Endothelial cell of umbilical vein (primary cell): Measurements from ENCODE around the gene PRRT4. TPM values are rescaled to one million over a fixed set of nuclear protein-coding genes. Genes with fewer than 3 reads are reported as not detected.
A peak's percentile ranks its signal among the peaks of the same experiment; 100 is the strongest.

Source experiments
- BruUV-seq: library from RNA; stranded (reverse); fragments of 400-500 nt; replicated peaks from 2 replicates; lab custom pipeline; 2021; lab: Mats Ljungman, UMichigan
- CTCF ChIA-PET: fragments of 300-600, 350-600 bp; sonication (Branson Sonifier 250); formaldehyde crosslinking; loops from one replicate; lab custom pipeline; 2021; ENCODE audit warnings: antibody characterized with exemption, inconsistent platforms; lab: Charles Lee
- POLR2A ChIA-PET: fragments of 300-600, 350-600 bp; sonication (Branson Sonifier 250); formaldehyde crosslinking; loops from one replicate; lab custom pipeline; 2021; ENCODE audit warnings: antibody characterized with exemption, inconsistent platforms; lab: Charles Lee
- DNase-seq: peaks from one replicate; pipeline ENCODE4 v3.0.0-alpha.2; 2011; ENCODE audit warnings: low read depth, low spot score
- FAIRE-seq: peaks from 2 replicates; lab custom pipeline; 2011; peaks lifted over from hg19 to GRCh38; lab: Jason Lieb, UNC
- H2AFZ ChIP-seq: 2 replicates; pipeline ENCODE4 v1.6.0; 2012; ENCODE audit warnings: low read depth, low read length, control low read depth, inconsistent platforms
- H3K27ac ChIP-seq: 2 replicates; pipeline ENCODE4 v1.5.1; 2011; ENCODE audit warnings: low read depth, mild to moderate bottlenecking, control low read depth, low read length, moderate library complexity; ENCODE audit not compliant: insufficient read depth
- H3K27me3 ChIP-seq, 2 experiments: 2 replicates each; pipeline versions ENCODE4 v1.6.0 to v1.6.1; 2011; ENCODE audit warnings: low read length in 2 of 2, mixed read lengths in 1 of 2; ENCODE audit not compliant: control insufficient read depth in 2 of 2, insufficient read depth in 2 of 2
- H3K36me3 ChIP-seq, 2 experiments: 2 replicates in 1 of 2; 3 replicates in 1 of 2; pipeline ENCODE4 v1.5.1; 2011; ENCODE audit warnings: low read length in 2 of 2, mild to moderate bottlenecking in 1 of 2, moderate library complexity in 1 of 2; ENCODE audit not compliant: control insufficient read depth in 2 of 2, insufficient read depth in 2 of 2; ENCODE audit errors: extremely low read depth in 1 of 2
- H3K4me1 ChIP-seq: 3 replicates; pipeline ENCODE4 v1.5.1; 2011; ENCODE audit warnings: mild to moderate bottlenecking, low read length; ENCODE audit not compliant: control insufficient read depth, insufficient read depth; ENCODE audit errors: extremely low read depth
- H3K4me2 ChIP-seq: 2 replicates; pipeline ENCODE4 v1.6.1; 2011; ENCODE audit warnings: low read length, control low read depth, mixed read lengths; ENCODE audit not compliant: insufficient read depth
- H3K4me3 ChIP-seq, 3 experiments: fragments of 200-600 bp in 1 of 3; sonication (generic), shearing (Covaris generic) in 1 of 3; replicated peaks in 1 of 3; 2 replicates each; pipeline ENCODE4 v1.5.1; 2011 to 2016; ENCODE audit warnings: control low read depth in 3 of 3, low read length in 3 of 3, mild to moderate bottlenecking in 2 of 3, inconsistent platforms in 1 of 3, low read depth in 1 of 3, moderate library complexity in 1 of 3; ENCODE audit not compliant: insufficient read depth in 1 of 3
- H3K79me2 ChIP-seq: 2 replicates; pipeline ENCODE4 v1.6.0; 2012; ENCODE audit warnings: low read length, inconsistent platforms; ENCODE audit not compliant: control insufficient read depth, insufficient read depth
- H3K9ac ChIP-seq: replicated peaks from 2 replicates; pipeline ENCODE3; 2011; ENCODE audit warnings: low read length, control low read depth; ENCODE audit not compliant: insufficient read depth; ENCODE audit errors: extremely low read depth
- H3K9me1 ChIP-seq: replicated peaks from 3 replicates; pipeline ENCODE4 v1.6.0; 2011; ENCODE audit warnings: mild to moderate bottlenecking, low read length; ENCODE audit not compliant: control insufficient read depth, insufficient read depth; ENCODE audit errors: extremely low read depth
- H3K9me3 ChIP-seq: replicated peaks from 2 replicates; pipeline ENCODE4 v1.5.1; 2012; ENCODE audit warnings: low read length, inconsistent platforms; ENCODE audit not compliant: control insufficient read depth, insufficient read depth
- H4K20me1 ChIP-seq: replicated peaks from 2 replicates; pipeline ENCODE3; 2011; ENCODE audit warnings: mild to moderate bottlenecking, low read length; ENCODE audit not compliant: control insufficient read depth, insufficient read depth; ENCODE audit errors: extremely low read depth
- FOS ChIP-seq: IDR thresholded peaks from 2 replicates; pipeline ENCODE4 v1.6.1; 2011; ENCODE audit warnings: mild to moderate bottlenecking, low read length, moderate library complexity, borderline replicate concordance; ENCODE audit not compliant: insufficient read depth
- POLR2A ChIP-seq: IDR thresholded peaks from 2 replicates; pipeline ENCODE4 v1.6.1; 2012; ENCODE audit warnings: low read depth, mild to moderate bottlenecking, control low read depth, low read length
- POLR2AphosphoS5 ChIP-seq: IDR thresholded peaks from 2 replicates; pipeline ENCODE4 v1.6.1; 2012; ENCODE audit warnings: low read depth, mild to moderate bottlenecking, control low read depth, low read length, moderate library complexity; ENCODE audit not compliant: insufficient read depth
- dilution Hi-C: fragments of 300-500 bp; cut with MboI; formaldehyde crosslinking; loops from one replicate; pipeline ENCODE4 v1.15.0; 2019; ENCODE audit warnings: low sequenced_read_pairs; ENCODE audit not compliant: extremely low pct_ligation_motif_present
- intact Hi-C: fragments of 100-400 bp; cut with micrococcal nuclease; formaldehyde crosslinking; loops from one replicate; pipeline ENCODE4 v1.10.0; 2022
- polyA plus RNA-seq, 4 experiments: library from polyadenylated mRNA; depleted of rRNA in 3 of 4; stranded (reverse) in 3 of 4; unstranded in 1 of 4; fragments of >200 nt; gene quantifications; 2 replicates each; pipeline versions ENCODE4 v1.2.1 to v1.2.3, GENCODE V29; 2011 to 2012; ENCODE audit warnings: missing spikeins in 1 of 4
- total RNA-seq: library from RNA; stranded (reverse); gene quantifications from 2 replicates; pipeline ENCODE4 v1.2.3, GENCODE V29; 2021
- TF ChIP-seq, protein P1 (sequence below), 2 donors: IDR thresholded peaks; 1 replicate in 1 of 2; 2 replicates in 1 of 2; pipeline ENCODE4 v1.5.1; 2011; ENCODE audit warnings: low read length in 2 of 2, mild to moderate bottlenecking in 2 of 2, moderate library complexity in 2 of 2, control low read depth in 1 of 2, inconsistent platforms in 1 of 2, low read depth in 1 of 2; ENCODE audit not compliant: insufficient read depth in 1 of 2; ENCODE audit errors: extremely low read depth in 1 of 2

PRRT4 gene
- total and polyA plus RNA-seq, 2 donors (not counting 3 experiments of a cell fraction or from before 2014, with no cell fraction given): 0.03 TPM; not detected in 1

GRCh38 chr7:128405471-128406313 lies 44.2 kb upstream of the PRRT4 start:
- POLR2A ChIA-PET: no interaction called here

GRCh38 chr7:128404886-128405470 lies 43.5 kb upstream of the PRRT4 start:
- TF ChIP-seq, protein P1, sequence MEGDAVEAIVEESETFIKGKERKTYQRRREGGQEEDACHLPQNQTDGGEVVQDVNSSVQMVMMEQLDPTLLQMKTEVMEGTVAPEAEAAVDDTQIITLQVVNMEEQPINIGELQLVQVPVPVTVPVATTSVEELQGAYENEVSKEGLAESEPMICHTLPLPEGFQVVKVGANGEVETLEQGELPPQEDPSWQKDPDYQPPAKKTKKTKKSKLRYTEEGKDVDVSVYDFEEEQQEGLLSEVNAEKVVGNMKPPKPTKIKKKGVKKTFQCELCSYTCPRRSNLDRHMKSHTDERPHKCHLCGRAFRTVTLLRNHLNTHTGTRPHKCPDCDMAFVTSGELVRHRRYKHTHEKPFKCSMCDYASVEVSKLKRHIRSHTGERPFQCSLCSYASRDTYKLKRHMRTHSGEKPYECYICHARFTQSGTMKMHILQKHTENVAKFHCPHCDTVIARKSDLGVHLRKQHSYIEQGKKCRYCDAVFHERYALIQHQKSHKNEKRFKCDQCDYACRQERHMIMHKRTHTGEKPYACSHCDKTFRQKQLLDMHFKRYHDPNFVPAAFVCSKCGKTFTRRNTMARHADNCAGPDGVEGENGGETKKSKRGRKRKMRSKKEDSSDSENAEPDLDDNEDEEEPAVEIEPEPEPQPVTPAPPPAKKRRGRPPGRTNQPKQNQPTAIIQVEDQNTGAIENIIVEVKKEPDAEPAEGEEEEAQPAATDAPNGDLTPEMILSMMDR (IDR thresholded peaks at IDR 0.05; ENCODE audit: extremely low read depth in 1 of 2, insufficient read depth in 1 of 2, low read depth in 1 of 2, low read length in 2 of 2): peak in 1 of 2 donors; percentile 28
- TF ChIP-seq FOS: no peak

More at GRCh38 chr7:128405471-128406313, 44.2 kb upstream of the PRRT4 start:
- intact Hi-C loops (loop anchor here (1.0 kb wide), 1 partner anchor 20 kb away; no protein-coding TSS in a partner anchor), dilution Hi-C loops (no loop called here)
- Histone ChIP-seq H3K4me3 (peak overlapping the region; percentile 11 to 82 (median 41)), H2AFZ (peak overlapping the region; percentile 85), H3K9me1 (no peaks in the 10 kb centered on the region), H3K36me3 (peaks cover 3 to 8% of the 10 kb centered on the region in 2 experiments), H3K79me2 (peaks cover 25% of the 10 kb centered on the region), H3K9me3 (no peaks in the 10 kb centered on the region), H4K20me1 (no peaks in the 10 kb centered on the region), H3K27ac (no peak overlapping the region), H3K27me3 (no peaks in the 10 kb centered on the region), H3K4me2 (peak overlapping the region; percentile 57), H3K4me1 (peaks cover 28% of the 10 kb centered on the region), H3K9ac (peak overlapping the region; percentile 19)
- no TSS peak for BruUV-seq
- CTCF ChIA-PET: interaction anchor here (0.6 to 17.5 kb wide), 7 partner anchors 13 to 58 kb away, joined by 3 to 209 read pairs (median 6); no protein-coding TSS in a partner anchor
- no peak for TF ChIP-seq FOS
- peak; percentile 53 for TF ChIP-seq POLR2AphosphoS5
- peak; percentile 56 for TF ChIP-seq POLR2A
- FAIRE-seq: peak; percentile 35
- peak; percentile 33 for DNase-seq

More at GRCh38 chr7:128404886-128405470, 43.5 kb upstream of the PRRT4 start:
- dilution Hi-C loops (no loop called here), intact Hi-C loops (loop anchor here (1.0 kb wide), 1 partner anchor 20 kb away; no protein-coding TSS in a partner anchor)
- Histone ChIP-seq H3K9ac (peak overlapping the region; percentile 19), H3K27me3 (no peaks in the 10 kb centered on the region), H4K20me1 (no peaks in the 10 kb centered on the region), H3K27ac (no peak overlapping the region), H3K79me2 (peaks cover 25% of the 10 kb centered on the region), H3K4me1 (peaks cover 21% of the 10 kb centered on the region), H3K4me3 (peak overlapping the region; percentile 11 to 82 (median 41)), H3K9me3 (no peaks in the 10 kb centered on the region), H3K4me2 (peak overlapping the region; percentile 57), H2AFZ (peak overlapping the region; percentile 85), H3K9me1 (no peaks in the 10 kb centered on the region), H3K36me3 (peaks cover 3 to 15% of the 10 kb centered on the region in 2 experiments)
- POLR2A ChIA-PET: no interaction called here
- DNase-seq (peak; percentile 34), FAIRE-seq (peak; percentile 64)
- BruUV-seq: TSS peak; percentile 21
- CTCF ChIA-PET: interaction anchor here (0.6 to 17.5 kb wide), 4 partner anchors 11 to 58 kb away, joined by 3 to 209 read pairs (median 6); no protein-coding TSS in a partner anchor
